Measurements from ENCODE around the gene TWIST2. TPM values are rescaled to one million over a fixed set of nuclear protein-coding genes. Genes with fewer than 3 reads are reported as not detected.

Gene TWIST2
- total RNA-seq, 3 donors from 2014 or later: not detected

- no peak for DNase-seq
- Mint-ChIP-seq H3K36me3 (ENCODE audit: insufficient read depth) (no peaks in the 10 kb centered on the region), H3K9me3 (no peaks in the 10 kb centered on the region), H3K4me3 (no peak overlapping the region), H3K27me3 (ENCODE audit: low read depth) (peaks cover 17% of the 10 kb centered on the region), H3K4me1 (ENCODE audit: low read depth) (no peaks in the 10 kb centered on the region)
- no peak for ATAC-seq
These were observed 65.3 kb downstream of the TWIST2 start for GRCh38 chr2:238912916-238913875.

GRCh38 chr2:238913931-238914647 lies 66.2 kb downstream of the TWIST2 start:
- no peak for ATAC-seq
- Mint-ChIP-seq H3K4me3 (no peak overlapping the region), H3K36me3 (ENCODE audit: insufficient read depth) (no peaks in the 10 kb centered on the region), H3K9me3 (no peaks in the 10 kb centered on the region), H3K4me1 (ENCODE audit: low read depth) (no peaks in the 10 kb centered on the region), H3K27me3 (ENCODE audit: low read depth) (peaks cover 17% of the 10 kb centered on the region)
- DNase-seq: no peak

GRCh38 chr2:238914648-238915015 lies 66.7 kb downstream of the TWIST2 start:
- Mint-ChIP-seq H3K4me3 (no peak overlapping the region), H3K4me1 (ENCODE audit: low read depth) (no peaks in the 10 kb centered on the region), H3K9me3 (no peaks in the 10 kb centered on the region), H3K27me3 (ENCODE audit: low read depth) (peaks cover 17% of the 10 kb centered on the region), H3K36me3 (ENCODE audit: insufficient read depth) (no peaks in the 10 kb centered on the region)
- DNase-seq: no peak
- no peak for ATAC-seq

GRCh38 chr2:238915196-238915595 lies 67.3 kb downstream of the TWIST2 start:
- no peaks in the 10 kb centered on the region for H3K4me1 Mint-ChIP-seq (ENCODE audit: low read depth)
- ATAC-seq: no peak
- H3K36me3 Mint-ChIP-seq (ENCODE audit: insufficient read depth): no peaks in the 10 kb centered on the region
- DNase-seq: no peak
- peaks cover 17% of the 10 kb centered on the region for H3K27me3 Mint-ChIP-seq (ENCODE audit: low read depth)
- H3K9me3 Mint-ChIP-seq: no peaks in the 10 kb centered on the region
- H3K4me3 Mint-ChIP-seq: no peak overlapping the region

- Mint-ChIP-seq H3K9me3 (no peaks in the 10 kb centered on the region), H3K36me3 (ENCODE audit: insufficient read depth) (no peaks in the 10 kb centered on the region), H3K4me3 (no peak overlapping the region), H3K4me1 (ENCODE audit: low read depth) (no peaks in the 10 kb centered on the region), H3K27me3 (ENCODE audit: low read depth) (peaks cover 17% of the 10 kb centered on the region)
- no peak for ATAC-seq
- DNase-seq: no peak
These were observed 67.7 kb downstream of the TWIST2 start for GRCh38 chr2:238915596-238915995.

- H3K9me3 Mint-ChIP-seq: no peaks in the 10 kb centered on the region
- ATAC-seq: no peak
- H3K4me3 Mint-ChIP-seq: no peak overlapping the region
- no peak for DNase-seq
- no peaks in the 10 kb centered on the region for H3K36me3 Mint-ChIP-seq (ENCODE audit: insufficient read depth)
- peaks cover 17% of the 10 kb centered on the region for H3K27me3 Mint-ChIP-seq (ENCODE audit: low read depth)
- H3K4me1 Mint-ChIP-seq (ENCODE audit: low read depth): no peaks in the 10 kb centered on the region
These were observed 68.4 kb downstream of the TWIST2 start for GRCh38 chr2:238916176-238916874.

GRCh38 chr2:238916875-238917590 lies 69.1 kb downstream of the TWIST2 start:
- Mint-ChIP-seq H3K36me3 (ENCODE audit: insufficient read depth) (no peaks in the 10 kb centered on the region), H3K4me3 (no peak overlapping the region), H3K27me3 (ENCODE audit: low read depth) (peaks cover 17% of the 10 kb centered on the region), H3K4me1 (ENCODE audit: low read depth) (no peaks in the 10 kb centered on the region), H3K9me3 (no peaks in the 10 kb centered on the region)
- ATAC-seq (no peak), DNase-seq (no peak)

- no peak for ATAC-seq
- H3K36me3 Mint-ChIP-seq (ENCODE audit: insufficient read depth): no peaks in the 10 kb centered on the region
These were observed 71.4 kb downstream of the TWIST2 start for GRCh38 chr2:238919307-238919706.

GRCh38 chr2:238920053-238920452 lies 72.2 kb downstream of the TWIST2 start:
- DNase-seq (no peak), ATAC-seq (no peak)
- H3K36me3 Mint-ChIP-seq (ENCODE audit: insufficient read depth): no peaks in the 10 kb centered on the region
- H3K9me3 Mint-ChIP-seq: no peaks in the 10 kb centered on the region
- H3K27me3 Mint-ChIP-seq (ENCODE audit: low read depth): peaks cover 13% of the 10 kb centered on the region
- no peaks in the 10 kb centered on the region for H3K4me1 Mint-ChIP-seq (ENCODE audit: low read depth)
- no peak overlapping the region for H3K4me3 Mint-ChIP-seq

More at GRCh38 chr2:238919307-238919706, 71.4 kb downstream of the TWIST2 start:
- Mint-ChIP-seq H3K27me3 (ENCODE audit: low read depth) (peaks cover 14% of the 10 kb centered on the region), H3K4me1 (ENCODE audit: low read depth) (no peaks in the 10 kb centered on the region), H3K9me3 (no peaks in the 10 kb centered on the region), H3K4me3 (no peak overlapping the region)
- no peak for DNase-seq

GRCh38 chr2:238920601-238921001 lies 72.7 kb downstream of the TWIST2 start:
- Mint-ChIP-seq H3K27me3 (ENCODE audit: low read depth) (peaks cover 10% of the 10 kb centered on the region), H3K4me1 (ENCODE audit: low read depth) (no peaks in the 10 kb centered on the region), H3K36me3 (ENCODE audit: insufficient read depth) (no peaks in the 10 kb centered on the region), H3K4me3 (no peak overlapping the region), H3K9me3 (no peaks in the 10 kb centered on the region)
- DNase-seq (no peak), ATAC-seq (no peak)

GRCh38 chr2:238921259-238921658 lies 73.4 kb downstream of the TWIST2 start:
- H3K4me1 Mint-ChIP-seq (ENCODE audit: low read depth): no peaks in the 10 kb centered on the region
- DNase-seq (no peak), ATAC-seq (no peak)
- H3K36me3 Mint-ChIP-seq (ENCODE audit: insufficient read depth): no peaks in the 10 kb centered on the region
- H3K9me3 Mint-ChIP-seq: no peaks in the 10 kb centered on the region
- peaks cover 9% of the 10 kb centered on the region for H3K27me3 Mint-ChIP-seq (ENCODE audit: low read depth)
- no peak overlapping the region for H3K4me3 Mint-ChIP-seq

GRCh38 chr2:238921681-238922319 lies 73.9 kb downstream of the TWIST2 start:
- H3K36me3 Mint-ChIP-seq (ENCODE audit: insufficient read depth): no peaks in the 10 kb centered on the region
- H3K9me3 Mint-ChIP-seq: no peaks in the 10 kb centered on the region
- H3K4me1 Mint-ChIP-seq (ENCODE audit: low read depth): no peaks in the 10 kb centered on the region
- no peak for ATAC-seq
- DNase-seq: no peak
- no peak overlapping the region for H3K4me3 Mint-ChIP-seq
- H3K27me3 Mint-ChIP-seq (ENCODE audit: low read depth): peaks cover 10% of the 10 kb centered on the region

- ATAC-seq: no peak
- no peak for DNase-seq
- Mint-ChIP-seq H3K27me3 (ENCODE audit: low read depth) (peaks cover 16% of the 10 kb centered on the region), H3K4me3 (no peak overlapping the region), H3K9me3 (no peaks in the 10 kb centered on the region), H3K36me3 (ENCODE audit: insufficient read depth) (no peaks in the 10 kb centered on the region), H3K4me1 (ENCODE audit: low read depth) (no peaks in the 10 kb centered on the region)
These were observed 74.5 kb downstream of the TWIST2 start for GRCh38 chr2:238922435-238922834.

Data from activated T-cell treated with anti-CD3 and anti-CD28 coated beads, Interleukin-2, amount 50 U/mL, for 4 hours (primary cell).